K562 (cell line): ENCODE data around the gene NDUFAF2. TPM values are rescaled to one million over a fixed set of nuclear protein-coding genes. Genes with fewer than 3 reads are reported as not detected.

Source experiments
- CEBPZ ChIP-seq: fragments of 150-350 bp; IDR thresholded peaks from 2 replicates; pipeline ENCODE4 v1.6.1; 2014; ENCODE audit warnings: low read depth, mild to moderate bottlenecking, low read length, borderline replicate concordance
- CLOCK ChIP-seq: fragments of 250-450 bp; sonication (Bioruptor Pico); IDR thresholded peaks from 2 replicates; pipeline ENCODE4 v1.4.0; 2020; ENCODE audit warnings: mild to moderate bottlenecking, moderate library complexity, borderline replicate concordance
- EP400 ChIP-seq: fragments of 450-650 bp; IDR thresholded peaks from 2 replicates; pipeline ENCODE4 v1.6.1; 2017; ENCODE audit warnings: antibody characterized with exemption, mild to moderate bottlenecking, moderate library complexity
- MGA ChIP-seq: fragments of 450-650 bp; IDR thresholded peaks from 2 replicates; pipeline ENCODE4 v1.6.1; 2016; ENCODE audit warnings: mild to moderate bottlenecking, moderate library complexity
- POLR2A ChIP-seq: fragments of 450-650 bp; conservative IDR thresholded peaks from 2 replicates; pipeline ENCODE4 v1.6.1; 2016
- SMARCC2 ChIP-seq: fragments of 450-650 bp; IDR thresholded peaks from 2 replicates; pipeline ENCODE4 v1.6.1; 2017; ENCODE audit warnings: antibody characterized with exemption, moderate library complexity, mild to moderate bottlenecking, low read depth
- ZNF174 ChIP-seq: fragments of 250-450 bp; sonication (Bioruptor Pico); IDR thresholded peaks from 2 replicates; pipeline ENCODE4 v1.4.0; 2020; ENCODE audit warnings: mild to moderate bottlenecking
- ZNF316 ChIP-seq: fragments of 450-650 bp; IDR thresholded peaks from 2 replicates; pipeline ENCODE4 v1.6.1; 2016
- polyA plus RNA-seq, 8 experiments: library from polyadenylated mRNA; depleted of rRNA in 4 of 8; stranded (reverse) in 5 of 8; unstranded in 3 of 8; fragments of >200 nt; fragmentation: Nextera tagmentation in 2 of 8; fragmentation: Illumina TruSeq in 1 of 8; extraction: Ambion mirVana in 2 of 8; extraction: Trizol in 1 of 8; gene quantifications; 2 replicates each; pipeline versions ENCODE4 v1.2.1 to v1.2.3, GENCODE V29; 2011 to 2014; ENCODE audit warnings: inconsistent platforms in 1 of 8, missing spikeins in 1 of 8
- total RNA-seq, 7 experiments: library from RNA; depleted of rRNA in 6 of 7; stranded (reverse); fragments of >200 nt in 6 of 7; fragmentation: Illumina TruSeq in 2 of 7; extraction: Trizol in 2 of 7; gene quantifications; 2 replicates each; pipeline versions ENCODE4 v1.2.1 to v1.2.3, GENCODE V29; 2011 to 2021; ENCODE audit warnings: low replicate concordance in 1 of 7

The NDUFAF2 gene
- total and polyA plus RNA-seq, 9 of the 15 experiments (the other 6 are each of a cell fraction or from before 2014, with no cell fraction given) = 56.0 to 155 (median 95.9) TPM

DNA sequence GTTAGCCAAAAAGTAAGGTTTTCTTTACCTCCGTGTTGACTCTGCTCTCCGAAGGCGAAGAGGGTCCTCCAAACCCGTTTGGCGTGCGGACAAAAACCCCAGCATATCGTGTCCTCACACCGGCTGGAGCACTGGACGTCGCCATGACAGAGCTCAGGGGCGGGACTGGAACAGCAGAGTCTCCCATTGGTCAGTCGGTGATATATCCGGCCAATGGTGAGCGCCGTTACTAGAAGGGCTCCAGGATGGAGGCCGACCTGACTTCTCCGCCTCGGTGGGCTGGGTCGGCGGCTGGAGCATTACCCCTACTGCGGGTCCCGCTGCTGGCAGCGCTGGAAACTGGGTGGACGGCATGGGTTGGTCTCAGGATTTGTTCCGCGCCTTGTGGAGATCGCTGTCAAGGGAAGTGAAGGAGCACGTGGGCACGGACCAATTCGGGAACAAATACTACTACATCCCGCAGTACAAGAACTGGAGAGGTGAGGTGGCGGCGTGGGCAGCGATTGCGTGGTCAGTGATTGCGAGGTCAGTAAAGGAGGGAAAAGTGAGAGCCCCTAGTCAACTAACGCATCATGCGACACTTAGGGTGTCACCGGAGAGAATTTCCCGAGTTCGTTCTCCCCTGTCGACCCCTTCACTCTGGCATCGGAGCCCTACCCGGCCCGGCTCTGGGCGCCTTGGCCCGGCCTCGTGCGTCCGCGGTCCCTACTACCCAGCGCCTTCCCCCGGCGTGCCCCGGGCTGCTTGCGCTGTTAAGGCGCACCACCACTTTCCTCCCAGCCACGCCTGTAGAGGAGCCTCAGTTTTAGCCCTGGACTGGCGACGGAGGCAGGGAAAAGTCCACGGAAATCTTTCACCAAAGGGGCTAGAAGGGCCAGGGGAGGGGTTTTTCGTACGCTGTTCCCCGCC lies at the start of gene NDUFAF2, which contains the start of gene ERCC8 (continued):
- peak; percentile 96 for TF ChIP-seq MGA
- no peak for TF ChIP-seq SMARCC2
- peak; percentile 94 for TF ChIP-seq EP400
- TF ChIP-seq CLOCK (CRISPR knock-in tag) = no peak
- TF ChIP-seq POLR2A = peak; percentile 87
- no peak for TF ChIP-seq CEBPZ
- TF ChIP-seq ZNF316 = no peak
- no peak for TF ChIP-seq ZNF174 (CRISPR knock-in tag)
